ENCODE data around the gene USP51.
"Not testable (repeated sequence)": the region's sequence is repeated elsewhere in the genome, so short reads cannot be mapped to it uniquely, and the experiment has no call there.

The USP51 gene

DNA sequence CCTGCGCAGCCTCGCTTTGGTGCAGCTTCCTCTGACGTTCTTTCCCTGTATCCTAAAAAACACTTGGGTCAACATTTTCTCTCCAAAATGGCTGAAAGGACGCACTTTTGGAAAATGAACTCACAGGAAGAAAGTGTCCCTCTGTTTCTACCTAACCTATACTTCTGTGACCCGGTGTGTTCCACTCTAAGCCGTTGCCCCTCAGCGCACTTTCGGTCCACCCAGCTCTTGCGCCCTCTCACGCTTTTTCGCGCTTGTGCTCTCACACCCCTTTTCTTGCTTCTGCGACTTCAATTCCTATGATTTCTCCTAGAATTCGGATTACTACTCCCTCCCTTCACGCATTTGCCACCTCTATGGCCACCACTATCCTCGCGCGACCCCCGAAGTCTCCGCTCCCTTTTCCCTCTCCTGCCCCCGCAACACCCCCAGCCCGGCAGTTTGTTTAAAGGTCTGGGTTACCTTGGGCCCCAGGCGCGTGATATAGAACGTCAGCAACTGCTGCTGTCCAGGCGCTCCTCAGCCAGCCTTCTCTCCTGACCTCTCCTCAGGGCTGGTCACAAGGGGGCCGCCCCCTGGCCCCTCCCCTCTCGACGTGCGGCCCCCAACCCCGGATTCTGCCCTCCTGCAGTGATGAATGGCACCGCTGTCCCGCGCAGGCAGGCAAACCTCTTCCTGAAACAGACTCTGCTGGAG lies at the start of gene USP51:
USP51 (minus strand) TSS at position 535 of the 696 bp plus-strand sequence. CDS start 909 bp downstream, outside the sequence.
- TF ChIP-seq, protein P1, sequence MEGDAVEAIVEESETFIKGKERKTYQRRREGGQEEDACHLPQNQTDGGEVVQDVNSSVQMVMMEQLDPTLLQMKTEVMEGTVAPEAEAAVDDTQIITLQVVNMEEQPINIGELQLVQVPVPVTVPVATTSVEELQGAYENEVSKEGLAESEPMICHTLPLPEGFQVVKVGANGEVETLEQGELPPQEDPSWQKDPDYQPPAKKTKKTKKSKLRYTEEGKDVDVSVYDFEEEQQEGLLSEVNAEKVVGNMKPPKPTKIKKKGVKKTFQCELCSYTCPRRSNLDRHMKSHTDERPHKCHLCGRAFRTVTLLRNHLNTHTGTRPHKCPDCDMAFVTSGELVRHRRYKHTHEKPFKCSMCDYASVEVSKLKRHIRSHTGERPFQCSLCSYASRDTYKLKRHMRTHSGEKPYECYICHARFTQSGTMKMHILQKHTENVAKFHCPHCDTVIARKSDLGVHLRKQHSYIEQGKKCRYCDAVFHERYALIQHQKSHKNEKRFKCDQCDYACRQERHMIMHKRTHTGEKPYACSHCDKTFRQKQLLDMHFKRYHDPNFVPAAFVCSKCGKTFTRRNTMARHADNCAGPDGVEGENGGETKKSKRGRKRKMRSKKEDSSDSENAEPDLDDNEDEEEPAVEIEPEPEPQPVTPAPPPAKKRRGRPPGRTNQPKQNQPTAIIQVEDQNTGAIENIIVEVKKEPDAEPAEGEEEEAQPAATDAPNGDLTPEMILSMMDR (conservative IDR thresholded peaks at IDR 0.05; ENCODE audit: low read depth, low read length): no peak
- DNase-seq (ENCODE audit: low read depth): no peak
- peak within 1 kb of the TSS; percentile 69 for H3K4me3 ChIP-seq (ENCODE audit: low read length)

DNA sequence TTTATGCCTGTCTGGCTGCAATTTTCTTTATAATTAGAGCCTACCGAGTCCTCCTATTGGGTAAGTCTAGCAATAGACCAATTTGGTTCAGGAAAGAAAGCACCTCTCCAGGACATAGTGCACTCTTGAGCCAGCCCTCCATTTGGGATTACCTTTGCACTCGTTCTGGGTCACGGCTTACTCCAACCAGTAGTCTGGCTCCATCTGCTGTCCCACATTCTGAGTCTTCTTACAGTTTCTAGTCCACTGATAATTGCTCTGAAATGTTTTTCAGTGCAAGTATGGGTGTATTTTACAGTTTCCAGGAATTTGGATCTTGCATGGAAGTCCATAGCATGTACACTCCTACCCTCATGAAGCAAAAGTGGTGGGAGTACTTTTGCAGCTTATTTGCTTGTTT lies 34.8 kb upstream of the USP51 start:
- TF ChIP-seq, protein P1 (conservative IDR thresholded peaks at IDR 0.05; ENCODE audit: low read depth, low read length): no peak
- H3K4me3 ChIP-seq (ENCODE audit: low read length): no peak overlapping the region
- DNase-seq (ENCODE audit: low read depth): no peak

DNA sequence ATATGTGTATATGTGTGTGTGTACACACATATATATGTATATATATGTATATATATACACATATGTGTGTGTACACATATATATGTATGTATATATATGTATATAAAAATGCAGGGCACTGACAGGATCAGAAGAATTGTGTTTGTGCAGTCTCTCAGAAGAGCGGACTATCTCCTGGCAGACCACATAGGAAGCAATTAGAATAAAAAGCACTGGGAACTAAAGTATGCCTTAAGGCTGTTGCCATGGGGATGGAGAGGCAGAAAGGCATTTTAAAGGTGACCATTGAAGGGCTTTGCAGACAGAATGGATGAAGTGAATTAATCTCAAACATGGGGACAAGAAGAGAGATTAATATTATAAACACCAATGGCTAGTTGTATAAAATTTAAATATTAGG lies 33.7 kb upstream of the USP51 start:
- no peak overlapping the region for H3K4me3 ChIP-seq (ENCODE audit: low read length)
- TF ChIP-seq, protein P1 (conservative IDR thresholded peaks at IDR 0.05; ENCODE audit: low read depth, low read length): no peak
- no peak for DNase-seq (ENCODE audit: low read depth)

DNA sequence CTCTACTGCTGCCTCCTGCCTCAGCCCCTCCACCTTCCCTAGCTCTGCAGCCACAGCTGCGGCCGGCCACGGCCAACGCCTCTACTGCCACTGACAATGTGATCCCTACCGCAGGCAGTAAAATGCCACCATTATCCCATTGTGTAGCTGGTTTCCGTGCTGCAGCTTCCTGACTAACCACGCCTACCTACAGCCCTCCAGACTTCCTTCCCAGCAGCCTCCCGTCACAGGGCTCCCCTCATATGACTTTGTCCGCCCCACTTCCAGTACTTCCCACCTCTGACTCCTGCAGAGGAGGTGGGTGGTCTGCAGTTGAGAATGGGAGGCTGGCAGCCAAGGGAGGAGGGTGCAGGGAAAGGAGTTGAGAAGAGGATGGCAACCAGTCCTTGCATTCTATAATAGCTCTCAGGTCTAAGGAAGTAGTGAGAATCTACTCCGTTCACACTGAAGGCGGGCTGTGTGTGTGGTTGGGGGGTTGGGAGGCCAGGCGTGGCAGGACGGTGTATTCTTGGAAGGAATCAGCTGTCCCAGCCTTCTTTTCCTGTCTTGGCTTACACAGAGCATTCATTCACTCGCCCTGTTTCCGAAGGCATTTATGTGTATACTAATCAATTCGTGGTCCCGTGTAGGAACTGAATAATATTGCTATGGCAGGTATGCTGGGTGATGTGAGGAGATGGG lies 33.1 kb upstream of the USP51 start:
- no peak for DNase-seq (ENCODE audit: low read depth)
- TF ChIP-seq, protein P1 (conservative IDR thresholded peaks at IDR 0.05; ENCODE audit: low read depth, low read length): no peak
- H3K4me3 ChIP-seq (ENCODE audit: low read length): no peak overlapping the region

DNA sequence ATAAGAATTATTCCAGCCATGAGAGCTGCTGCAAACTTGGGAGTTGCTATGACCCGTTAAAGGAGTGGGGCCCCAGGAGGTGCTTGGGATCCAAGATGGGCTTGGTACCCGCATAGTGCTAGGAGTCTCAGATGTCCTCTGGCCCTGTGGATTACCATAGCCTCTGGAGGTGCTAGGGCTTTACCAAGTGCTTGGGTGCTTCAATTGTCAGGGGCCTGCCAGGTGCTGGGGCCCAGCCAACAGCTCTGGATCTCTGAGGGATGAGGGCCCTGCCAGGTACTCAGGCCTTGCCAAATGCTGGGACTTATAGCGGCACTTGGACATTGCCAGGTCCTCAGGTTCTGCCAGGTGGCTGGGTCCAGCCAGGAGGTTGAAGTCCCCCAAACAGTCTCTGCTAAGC lies 32.0 kb upstream of the USP51 start:
- no peak overlapping the region for H3K4me3 ChIP-seq (ENCODE audit: low read length)
- no peak for DNase-seq (ENCODE audit: low read depth)
- TF ChIP-seq, protein P1 (conservative IDR thresholded peaks at IDR 0.05; ENCODE audit: low read depth, low read length): no peak

DNA sequence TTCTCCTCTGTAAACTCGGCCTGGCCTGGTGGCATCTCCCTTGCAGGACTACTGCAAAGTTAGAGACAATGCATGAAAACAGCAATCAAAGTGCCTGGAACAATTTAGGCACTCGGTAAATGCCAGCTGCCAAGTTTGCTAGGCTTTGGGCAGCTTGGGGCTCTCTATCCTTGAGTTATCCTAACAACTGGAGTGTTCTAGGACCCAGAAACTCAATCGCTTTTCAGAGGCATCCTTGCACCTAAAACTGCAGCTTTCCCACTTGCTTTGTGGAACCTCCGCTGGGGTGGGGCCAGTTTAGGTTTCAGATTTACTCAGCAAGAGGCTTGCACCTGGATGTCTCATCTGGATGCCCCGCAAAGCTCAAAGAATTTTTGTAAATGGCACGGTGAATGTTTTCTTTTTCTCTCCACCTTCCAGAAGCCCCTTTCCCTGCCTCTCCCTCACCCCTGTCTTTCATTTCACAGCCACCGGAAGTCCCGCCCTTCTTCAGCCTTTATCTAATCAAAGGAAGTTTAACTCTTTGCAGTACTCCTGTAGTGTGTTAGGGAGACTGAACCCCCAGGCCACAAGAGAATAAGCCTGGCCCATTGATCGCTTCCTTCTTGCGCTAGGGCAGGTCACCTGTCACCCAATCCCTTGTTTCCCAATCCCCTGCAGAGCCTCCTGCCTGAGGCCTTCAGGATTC lies 27.3 kb upstream of the USP51 start:
- H3K4me3 ChIP-seq (ENCODE audit: low read length); DNase-seq (ENCODE audit: low read depth): not testable (repeated sequence)

DNA sequence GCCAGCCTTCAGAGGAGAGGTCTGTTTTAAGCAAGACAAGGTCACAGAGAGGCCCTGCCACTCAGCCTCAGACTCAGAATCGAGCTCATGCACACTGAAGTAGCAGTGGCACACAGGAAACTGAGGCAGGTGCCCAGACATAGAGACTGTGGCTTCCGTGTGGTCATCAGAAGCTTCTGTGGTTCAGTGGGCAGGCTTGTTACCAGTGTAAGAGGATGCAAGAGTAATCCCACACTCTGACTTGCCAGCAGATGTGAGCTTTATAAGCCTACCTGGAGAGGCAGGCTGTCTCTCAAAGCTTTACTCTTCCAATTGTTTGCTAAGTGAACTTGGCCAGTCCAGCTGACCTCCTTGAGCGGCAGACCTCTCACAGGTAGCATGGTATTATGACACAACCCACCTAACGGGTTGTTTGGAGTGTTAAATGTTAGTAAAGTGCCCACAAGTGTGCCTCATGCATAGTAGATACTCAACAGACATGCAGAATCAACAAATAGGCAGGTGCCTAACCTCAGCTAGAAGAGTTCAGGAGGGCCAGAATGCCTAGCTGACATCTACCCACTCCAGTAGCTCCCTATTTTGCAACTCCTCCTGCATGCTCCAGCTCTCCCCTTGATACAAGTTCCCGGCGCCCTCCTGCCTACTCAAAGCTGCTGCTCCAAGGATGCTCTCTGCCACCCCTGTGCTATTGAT lies 23.5 kb upstream of the USP51 start:
- DNase-seq (ENCODE audit: low read depth); H3K4me3 ChIP-seq (ENCODE audit: low read length): not testable (repeated sequence)

DNA sequence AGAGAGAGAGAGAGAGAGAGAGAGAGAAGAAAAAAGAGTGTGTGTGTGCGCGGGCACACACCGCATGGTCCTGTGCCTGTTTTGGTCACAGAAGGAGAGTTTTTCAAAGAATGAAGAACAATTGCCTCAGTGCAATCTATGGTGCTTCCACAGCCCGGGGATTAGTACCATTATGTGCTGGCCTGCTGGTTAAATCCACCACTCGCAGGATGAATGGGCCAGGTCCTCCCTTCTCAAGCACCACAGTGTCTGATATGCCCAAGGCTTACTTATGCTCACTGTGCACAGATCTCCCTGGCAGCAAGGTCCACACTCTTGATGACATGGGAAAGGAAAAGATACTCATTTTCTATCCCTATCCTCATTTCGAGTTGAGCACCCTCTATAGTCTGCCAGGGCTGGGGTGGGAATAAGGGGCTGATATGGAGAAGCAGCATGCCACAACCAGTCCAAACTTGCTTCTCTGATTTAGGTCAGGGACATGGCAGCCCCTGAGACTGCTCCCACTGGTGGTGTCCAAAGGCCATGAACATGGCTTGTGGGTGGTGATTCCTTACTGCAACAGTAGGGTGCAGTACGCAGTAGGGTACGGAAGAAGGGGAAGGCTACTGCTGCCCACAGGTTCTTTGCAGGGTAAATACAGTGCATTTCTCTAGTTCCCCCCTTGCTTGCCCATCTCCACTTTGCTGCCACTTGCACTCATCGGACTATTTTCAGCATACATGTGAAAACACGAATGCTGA lies 18.9 kb upstream of the USP51 start:
- H3K4me3 ChIP-seq (ENCODE audit: low read length); DNase-seq (ENCODE audit: low read depth): not testable (repeated sequence)

DNA sequence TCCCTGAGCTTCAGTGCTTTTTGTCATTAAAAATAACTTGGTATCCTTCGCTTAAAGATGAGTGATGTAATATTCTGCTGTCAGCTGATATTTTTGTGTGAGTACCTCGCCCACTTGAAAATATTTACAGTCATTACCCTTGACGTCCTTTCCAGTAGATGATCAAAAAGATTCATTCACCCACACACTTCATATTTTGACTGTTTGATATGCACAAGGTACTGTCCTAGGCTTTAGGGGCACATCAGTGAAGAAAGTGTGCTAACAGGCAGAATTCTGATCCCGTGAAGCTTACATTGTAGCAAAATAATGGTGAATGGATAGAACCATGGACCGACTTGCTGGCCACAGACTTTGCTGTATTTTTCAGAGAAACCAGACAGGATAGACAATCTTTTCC lies 18.1 kb upstream of the USP51 start:
- DNase-seq (ENCODE audit: low read depth); H3K4me3 ChIP-seq (ENCODE audit: low read length): not testable (repeated sequence)

DNA sequence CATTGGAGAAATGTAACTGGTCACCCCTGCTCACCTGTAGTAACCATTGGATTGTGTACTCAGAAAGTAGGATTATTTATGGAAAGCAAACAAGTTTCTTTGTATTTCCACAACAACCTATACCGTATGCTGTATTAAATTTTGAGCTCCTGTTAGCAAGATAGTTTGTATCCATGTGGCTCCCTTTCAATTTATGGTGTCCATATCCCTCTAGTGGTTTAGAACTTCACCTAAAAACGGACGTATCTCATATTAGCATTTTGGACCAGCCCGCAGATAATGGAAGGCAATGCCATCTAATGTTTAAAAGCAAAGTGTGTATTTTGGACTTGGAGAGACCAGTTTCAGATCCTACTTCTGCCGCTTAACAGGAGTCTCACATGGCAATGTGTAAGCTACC lies 17.4 kb upstream of the USP51 start:
- DNase-seq (ENCODE audit: low read depth); H3K4me3 ChIP-seq (ENCODE audit: low read length): not testable (repeated sequence)
